Measurements from ENCODE around the gene OR10C1. TPM values are rescaled to one million over a fixed set of nuclear protein-coding genes. Genes with fewer than 3 reads are reported as not detected.

The OR10C1 gene
- total and polyA plus RNA-seq, 2 experiments from 2014 or later, result not detected

DNA sequence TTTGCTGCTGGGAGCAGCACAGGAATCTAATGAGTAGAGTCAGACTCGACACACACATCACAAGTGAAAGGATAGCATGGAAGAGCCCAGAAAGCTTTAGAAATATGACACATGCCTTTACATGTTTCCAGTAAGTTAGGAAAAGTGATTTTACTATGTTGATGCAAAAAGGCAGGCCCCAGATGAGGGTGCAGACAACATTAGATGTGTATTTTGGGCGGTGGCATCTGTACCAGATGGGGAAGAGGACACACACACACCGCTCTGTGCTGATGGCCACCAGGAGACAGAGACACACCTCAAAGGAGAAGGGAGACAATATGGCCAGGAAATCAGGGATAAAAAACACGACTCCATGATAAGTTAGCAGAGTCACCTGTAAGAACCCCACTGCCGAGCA is 48.0 kb downstream of the OR10C1 start:
- TF ChIP-seq, protein P1, sequence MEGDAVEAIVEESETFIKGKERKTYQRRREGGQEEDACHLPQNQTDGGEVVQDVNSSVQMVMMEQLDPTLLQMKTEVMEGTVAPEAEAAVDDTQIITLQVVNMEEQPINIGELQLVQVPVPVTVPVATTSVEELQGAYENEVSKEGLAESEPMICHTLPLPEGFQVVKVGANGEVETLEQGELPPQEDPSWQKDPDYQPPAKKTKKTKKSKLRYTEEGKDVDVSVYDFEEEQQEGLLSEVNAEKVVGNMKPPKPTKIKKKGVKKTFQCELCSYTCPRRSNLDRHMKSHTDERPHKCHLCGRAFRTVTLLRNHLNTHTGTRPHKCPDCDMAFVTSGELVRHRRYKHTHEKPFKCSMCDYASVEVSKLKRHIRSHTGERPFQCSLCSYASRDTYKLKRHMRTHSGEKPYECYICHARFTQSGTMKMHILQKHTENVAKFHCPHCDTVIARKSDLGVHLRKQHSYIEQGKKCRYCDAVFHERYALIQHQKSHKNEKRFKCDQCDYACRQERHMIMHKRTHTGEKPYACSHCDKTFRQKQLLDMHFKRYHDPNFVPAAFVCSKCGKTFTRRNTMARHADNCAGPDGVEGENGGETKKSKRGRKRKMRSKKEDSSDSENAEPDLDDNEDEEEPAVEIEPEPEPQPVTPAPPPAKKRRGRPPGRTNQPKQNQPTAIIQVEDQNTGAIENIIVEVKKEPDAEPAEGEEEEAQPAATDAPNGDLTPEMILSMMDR (IDR thresholded peaks at IDR 0.05; ENCODE audit: low read depth, low read length), result no peak
- Histone ChIP-seq H3K4me1 (ENCODE audit: low read depth) (no peaks in the 10 kb centered on the region), H3K27me3 (no peaks in the 10 kb centered on the region), H3K9me3 (ENCODE audit: low read depth) (no peaks in the 10 kb centered on the region), H3K27ac (no peak overlapping the region), H3K36me3 (no peaks in the 10 kb centered on the region), H3K4me3 (no peak overlapping the region)
- no peak for DNase-seq (ENCODE audit: low read depth in 1 of 2, low spot score in 1 of 2)

DNA sequence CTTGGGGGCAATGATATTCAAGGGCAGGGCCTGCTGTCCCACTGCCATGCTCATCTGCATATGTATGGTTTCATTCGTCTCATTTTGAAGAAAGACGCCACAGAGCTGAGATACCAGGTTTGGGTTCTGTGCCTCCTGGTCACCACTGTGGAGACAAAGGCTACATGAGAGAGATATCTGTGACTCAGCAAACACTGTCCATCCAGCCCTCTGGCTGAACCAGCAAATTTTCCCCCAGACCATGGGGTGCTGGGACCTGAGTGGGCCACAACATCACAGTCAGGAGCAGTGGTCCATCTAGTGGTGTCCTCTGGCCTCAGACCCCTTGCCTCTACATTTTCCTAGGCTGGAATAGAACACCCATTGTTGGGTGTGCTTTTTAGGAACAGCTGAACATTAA is 48.6 kb downstream of the OR10C1 start, which contains the start of gene MAS1L:
Gene MAS1L, minus strand, starts transcription at position 297 of the 400 bp plus-strand sequence. Its CDS starts 54 bp downstream, at position 243.
- Histone ChIP-seq H3K9me3 (ENCODE audit: low read depth) (no peaks in the 10 kb centered on the region), H3K27ac (no peak within 1 kb of the TSS), H3K27me3 (no peaks in the 10 kb centered on the region), H3K36me3 (no peaks in the 10 kb centered on the region), H3K4me3 (no peak within 1 kb of the TSS), H3K4me1 (ENCODE audit: low read depth) (no peaks in the 10 kb centered on the region)
- no peak for DNase-seq (ENCODE audit: low read depth in 1 of 2, low spot score in 1 of 2)
- TF ChIP-seq, protein P1 (IDR thresholded peaks at IDR 0.05; ENCODE audit: low read depth, low read length), result no peak

DNA sequence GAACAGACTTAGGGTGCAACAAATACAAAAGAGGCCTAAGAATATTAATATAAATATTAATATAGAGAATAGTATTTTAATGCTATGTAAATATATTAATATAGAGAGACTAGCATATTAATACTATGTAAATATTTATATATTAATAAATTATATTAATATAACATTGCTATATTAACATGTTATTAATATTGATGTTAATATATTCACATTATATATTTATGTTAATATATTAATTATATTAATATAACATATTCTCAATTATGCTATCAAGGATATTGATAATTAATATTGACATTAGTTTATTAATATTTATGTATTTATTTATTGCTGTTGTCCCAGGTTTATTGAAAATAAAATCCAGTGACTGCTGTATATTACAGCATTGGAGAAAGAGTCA is 49.8 kb downstream of the OR10C1 start:
- Histone ChIP-seq H3K27me3 (no peaks in the 10 kb centered on the region), H3K27ac (no peak overlapping the region), H3K4me3 (no peak overlapping the region), H3K4me1 (ENCODE audit: low read depth) (no peaks in the 10 kb centered on the region), H3K36me3 (no peaks in the 10 kb centered on the region), H3K9me3 (ENCODE audit: low read depth) (no peaks in the 10 kb centered on the region)
- TF ChIP-seq, protein P1 (IDR thresholded peaks at IDR 0.05; ENCODE audit: low read depth, low read length), result no peak
- DNase-seq (ENCODE audit: low read depth in 1 of 2, low spot score in 1 of 2), result no peak

DNA sequence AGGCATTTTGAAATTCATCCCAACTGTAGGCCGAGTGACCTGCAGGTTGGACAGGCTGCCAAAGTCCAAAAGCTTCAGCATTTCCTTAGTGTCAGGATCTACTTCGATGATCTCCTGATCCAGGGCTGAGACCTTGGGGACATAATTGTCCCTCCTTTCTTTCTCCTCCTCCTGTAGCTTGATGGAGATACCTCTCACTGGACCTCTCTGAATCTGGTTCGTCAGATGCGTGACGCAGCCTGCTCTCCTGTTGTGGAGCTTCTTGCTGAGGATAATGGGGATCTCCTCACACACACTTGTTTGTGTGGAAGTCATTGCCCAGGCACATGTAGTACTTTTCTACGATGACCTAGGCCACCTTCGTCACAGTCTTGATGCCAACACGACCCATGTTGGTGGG is 50.2 kb downstream of the OR10C1 start:
- Histone ChIP-seq H3K27me3 (no peaks in the 10 kb centered on the region), H3K36me3 (no peaks in the 10 kb centered on the region), H3K9me3 (ENCODE audit: low read depth) (no peaks in the 10 kb centered on the region), H3K4me1 (ENCODE audit: low read depth) (no peaks in the 10 kb centered on the region), H3K27ac (no peak overlapping the region), H3K4me3 (no peak overlapping the region)
- no peak for DNase-seq (ENCODE audit: low read depth in 1 of 2, low spot score in 1 of 2)
- TF ChIP-seq, protein P1 (IDR thresholded peaks at IDR 0.05; ENCODE audit: low read depth, low read length), result no peak

DNA sequence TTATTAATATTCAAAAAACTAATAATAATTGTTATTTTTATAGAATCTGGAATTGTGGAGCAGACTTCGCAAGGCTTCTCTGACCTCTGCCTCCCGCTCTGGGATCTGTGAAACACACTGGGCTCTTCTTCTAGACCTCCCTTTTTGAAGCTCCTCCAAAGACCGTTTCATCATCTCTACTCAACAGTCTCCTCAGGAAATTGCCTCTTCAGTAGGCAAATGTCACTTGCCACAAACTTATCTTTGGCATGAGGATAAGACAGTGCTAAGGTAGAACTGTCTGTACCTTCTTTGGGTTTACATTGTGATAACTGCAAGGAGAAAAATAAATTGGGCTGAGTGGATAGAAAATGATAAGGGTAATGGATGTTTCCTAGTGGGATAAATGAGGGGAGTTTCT is 50.9 kb downstream of the OR10C1 start:
- Histone ChIP-seq H3K36me3 (no peaks in the 10 kb centered on the region), H3K4me1 (ENCODE audit: low read depth) (no peaks in the 10 kb centered on the region), H3K27me3 (no peaks in the 10 kb centered on the region), H3K4me3 (no peak overlapping the region), H3K9me3 (ENCODE audit: low read depth) (no peaks in the 10 kb centered on the region), H3K27ac (no peak overlapping the region)
- no peak for DNase-seq (ENCODE audit: low read depth in 1 of 2, low spot score in 1 of 2)
- TF ChIP-seq, protein P1 (IDR thresholded peaks at IDR 0.05; ENCODE audit: low read depth, low read length), result no peak

DNA sequence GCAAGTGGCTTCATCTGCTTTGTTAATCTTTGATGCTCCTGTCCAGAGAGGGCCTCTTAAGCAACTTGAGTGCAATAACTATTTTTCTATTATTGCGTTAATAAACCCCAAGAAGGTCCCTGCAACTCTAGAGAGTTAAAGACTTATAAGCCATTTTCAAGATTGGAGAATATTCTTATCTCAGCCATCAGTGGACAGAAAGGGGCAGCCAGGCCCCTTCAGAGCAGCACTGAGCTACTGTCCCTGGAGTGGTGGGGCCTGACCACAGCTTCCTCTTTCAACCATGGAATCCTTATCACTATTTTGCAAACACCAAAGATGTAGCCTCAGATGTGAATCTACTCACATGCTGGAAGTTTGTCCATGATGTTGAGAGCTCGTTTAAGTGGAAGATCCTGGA is 51.4 kb downstream of the OR10C1 start:
- H3K27me3 ChIP-seq, result no peaks in the 10 kb centered on the region
- H3K4me3 ChIP-seq, result no peak overlapping the region
- H3K9me3 ChIP-seq (ENCODE audit: low read depth), result no peaks in the 10 kb centered on the region
- no peak for DNase-seq (ENCODE audit: low read depth in 1 of 2, low spot score in 1 of 2)
- TF ChIP-seq, protein P1 (IDR thresholded peaks at IDR 0.05; ENCODE audit: low read depth, low read length), result no peak
- H3K36me3 ChIP-seq, result no peaks in the 10 kb centered on the region
- no peak overlapping the region for H3K27ac ChIP-seq
- no peaks in the 10 kb centered on the region for H3K4me1 ChIP-seq (ENCODE audit: low read depth)
